ENCODE data around the gene TSC22D1. TPM values are rescaled to one million over a fixed set of nuclear protein-coding genes. Genes with fewer than 3 reads are reported as not detected.

The TSC22D1 gene
- 221 TPM for total RNA-seq

GRCh38 chr13:44575741-44576350, at the start of gene TSC22D1:
Gene TSC22D1, minus strand, starts transcription at chr13:44576330. Its CDS starts 256 bp downstream, at chr13:44576074.

Other genes with a start within 250 kb of the TSC22D1 start
- gene SERP2, start 202.5 kb downstream of the TSC22D1 start, total RNA-seq, result 12.5 TPM

Measured in camera-type eye (tissue), 1 donor.